ENCODE data around the gene CYP27B1.

GRCh38 chr12:57738661-57739237 lies 28.1 kb downstream of the CYP27B1 start, which contains the start of gene AGAP2:
- TF ChIP-seq CTCF (conservative IDR thresholded peaks at IDR 0.05 in 1 of 2, IDR thresholded peaks at IDR 0.05 in 1 of 2; ENCODE audit: extremely low read depth in 1 of 2, insufficient read depth in 1 of 2, low read depth in 1 of 2, low read length in 2 of 2) (no peak), EZH2 (IDR thresholded peaks at IDR 0.05; ENCODE audit: borderline replicate concordance, low read length) (no peak)

All from mammary epithelial cell (primary cell).